Measurements from ENCODE around the gene NACC2. TPM values are rescaled to one million over a fixed set of nuclear protein-coding genes. Genes with fewer than 3 reads are reported as not detected.

The NACC2 gene
- polyA plus RNA-seq, 1 donor (not counting 4 experiments of a cell fraction or from before 2014, with no cell fraction given), result 4.6 TPM

GRCh38 chr9:136143215-136144001 is 48.3 kb upstream of the NACC2 start:
- Histone ChIP-seq H3K4me1 (ENCODE audit: control insufficient read depth, extremely low read depth, insufficient read depth, low read length) (peaks cover 10% of the 10 kb centered on the region), H3K27me3 (ENCODE audit: control insufficient read depth, extremely low read depth, insufficient read depth, low read length) (peaks cover 31% of the 10 kb centered on the region), H2AFZ (ENCODE audit: control insufficient read depth, low read length) (no peak overlapping the region), H3K9me1 (ENCODE audit: control insufficient read depth, extremely low read depth, insufficient read depth, low read length) (no peaks in the 10 kb centered on the region), H3K9me3 (ENCODE audit: control insufficient read depth, low read depth, low read length) (no peaks in the 10 kb centered on the region), H3K36me3 (ENCODE audit: control insufficient read depth in 2 of 2, extremely low read depth in 1 of 2, insufficient read depth in 2 of 2, low read length in 2 of 2) (no peaks in the 10 kb centered on the region), H3K27ac (ENCODE audit: control insufficient read depth, insufficient read depth, low read length) (no peak overlapping the region), H3K4me2 (ENCODE audit: control insufficient read depth, extremely low read depth, insufficient read depth, low read depth, low read length) (no peak overlapping the region), H3K9ac (ENCODE audit: control insufficient read depth, extremely low read depth, insufficient read depth, low read length) (no peak overlapping the region), H4K20me1 (ENCODE audit: control insufficient read depth, extremely low read depth, insufficient read depth, low read length) (no peaks in the 10 kb centered on the region), H3K4me3 (ENCODE audit: control insufficient read depth in 2 of 3, extremely low read depth in 1 of 3, insufficient read depth in 2 of 3, low read depth in 1 of 3, low read length in 3 of 3) (no peak overlapping the region), H3K79me2 (ENCODE audit: control insufficient read depth, insufficient read depth, low read length) (no peaks in the 10 kb centered on the region)
- DNase-seq (ENCODE audit: low read depth, low spot score) (no peak), FAIRE-seq (no peak)
- dilution Hi-C loops (cut with MboI; ENCODE audit: extremely low pct_ligation_motif_present, low sequenced_read_pairs), result no loop called here
- TF ChIP-seq EZH2 (IDR thresholded peaks at IDR 0.05; ENCODE audit: low read length) (no peak), CTCF (optimal IDR thresholded peaks at IDR 0.05 in 1 of 3, IDR thresholded peaks at IDR 0.05 in 1 of 3, conservative IDR thresholded peaks at IDR 0.05 in 1 of 3; ENCODE audit: extremely low read depth in 1 of 3, insufficient read depth in 2 of 3, low read length in 3 of 3) (peak; percentile 26 to 57 (median 45))

GRCh38 chr9:136142859-136143214 is 47.7 kb upstream of the NACC2 start:
- DNase-seq (ENCODE audit: low read depth, low spot score), result no peak
- H2AFZ ChIP-seq (ENCODE audit: control insufficient read depth, low read length), result no peak overlapping the region
- dilution Hi-C loops (cut with MboI; ENCODE audit: extremely low pct_ligation_motif_present, low sequenced_read_pairs), result no loop called here
- H3K27ac ChIP-seq (ENCODE audit: control insufficient read depth, insufficient read depth, low read length), result no peak overlapping the region
- no peak for TF ChIP-seq CTCF (optimal IDR thresholded peaks at IDR 0.05 in 1 of 3, IDR thresholded peaks at IDR 0.05 in 1 of 3, conservative IDR thresholded peaks at IDR 0.05 in 1 of 3; ENCODE audit: extremely low read depth in 1 of 3, insufficient read depth in 2 of 3, low read length in 3 of 3)
- no peak for TF ChIP-seq EZH2 (IDR thresholded peaks at IDR 0.05; ENCODE audit: low read length)
- H3K9me3 ChIP-seq (ENCODE audit: control insufficient read depth, low read depth, low read length), result no peaks in the 10 kb centered on the region
- no peak for FAIRE-seq
- H3K36me3 ChIP-seq (ENCODE audit: control insufficient read depth in 2 of 2, extremely low read depth in 1 of 2, insufficient read depth in 2 of 2, low read length in 2 of 2), result no peaks in the 10 kb centered on the region
- H3K4me1 ChIP-seq (ENCODE audit: control insufficient read depth, extremely low read depth, insufficient read depth, low read length), result peaks cover 10% of the 10 kb centered on the region
- H3K4me2 ChIP-seq (ENCODE audit: control insufficient read depth, extremely low read depth, insufficient read depth, low read depth, low read length), result no peak overlapping the region
- no peaks in the 10 kb centered on the region for H4K20me1 ChIP-seq (ENCODE audit: control insufficient read depth, extremely low read depth, insufficient read depth, low read length)
- H3K9ac ChIP-seq (ENCODE audit: control insufficient read depth, extremely low read depth, insufficient read depth, low read length), result no peak overlapping the region
- H3K27me3 ChIP-seq (ENCODE audit: control insufficient read depth, extremely low read depth, insufficient read depth, low read length), result peaks cover 31% of the 10 kb centered on the region
- no peaks in the 10 kb centered on the region for H3K9me1 ChIP-seq (ENCODE audit: control insufficient read depth, extremely low read depth, insufficient read depth, low read length)
- H3K4me3 ChIP-seq (ENCODE audit: control insufficient read depth in 2 of 3, extremely low read depth in 1 of 3, insufficient read depth in 2 of 3, low read depth in 1 of 3, low read length in 3 of 3), result no peak overlapping the region
- no peaks in the 10 kb centered on the region for H3K79me2 ChIP-seq (ENCODE audit: control insufficient read depth, insufficient read depth, low read length)
